Measurements from ENCODE around the gene ZNF555. TPM values are rescaled to one million over a fixed set of nuclear protein-coding genes. Genes with fewer than 3 reads are reported as not detected.
"Not testable (repeated sequence)": the region's sequence is repeated elsewhere in the genome, so short reads cannot be mapped to it uniquely, and the experiment has no call there.

The ZNF555 gene
- total RNA-seq, 1 donor from 2014 or later, result 7.7 TPM

- DNase-seq, result no peak
- H3K27me3 ChIP-seq (ENCODE audit: low read depth), result no peaks in the 10 kb centered on the region
- H3K27ac ChIP-seq, result no peak overlapping the region
- no peak for ATAC-seq
- no peak overlapping the region for H3K4me3 ChIP-seq
- intact Hi-C loops (cut with DNase I), result no loop called here
- TF ChIP-seq CTCF (IDR thresholded peaks at IDR 0.05), result no peak
- H3K9me3 ChIP-seq, result no peaks in the 10 kb centered on the region
- peaks cover 16% of the 10 kb centered on the region for H3K4me1 ChIP-seq
- H3K36me3 ChIP-seq, result peaks cover 8% of the 10 kb centered on the region
These were observed 24.6 kb upstream of the ZNF555 start for GRCh38 chr19:2816641-2817040.

- ATAC-seq; H3K27me3 ChIP-seq (ENCODE audit: low read depth); H3K36me3 ChIP-seq; intact Hi-C loops (cut with DNase I); H3K9me3 ChIP-seq; H3K4me3 ChIP-seq; H3K27ac ChIP-seq: not testable (repeated sequence)
- peak; percentile 46 for DNase-seq
- H3K4me1 ChIP-seq, result peaks cover 16% of the 10 kb centered on the region
These were observed 23.9 kb upstream of the ZNF555 start for GRCh38 chr19:2817237-2817829.

- peak; percentile 98 for TF ChIP-seq CTCF (IDR thresholded peaks at IDR 0.05)
- Histone ChIP-seq H3K4me1 (peaks cover 16% of the 10 kb centered on the region), H3K4me3 (peak within 1 kb of the TSS; percentile 91), H3K27me3 (ENCODE audit: low read depth) (no peaks in the 10 kb centered on the region), H3K27ac (peak within 1 kb of the TSS; percentile 76), H3K36me3 (no peaks in the 10 kb centered on the region), H3K9me3 (no peaks in the 10 kb centered on the region)
- ATAC-seq (peak; percentile 98 to 99), DNase-seq (peak; percentile 99)
- intact Hi-C loops (cut with DNase I), result no loop called here
These were observed 21.6 kb upstream of the ZNF555 start, which contains the start of gene ZNF554 for GRCh38 chr19:2819540-2820111. ZNF554 (plus strand) TSS chr19:2819868; CDS start chr19:2820072, 204 bp downstream.

- no peaks in the 10 kb centered on the region for H3K36me3 ChIP-seq
- H3K4me3 ChIP-seq, result peak overlapping the region; percentile 91
- TF ChIP-seq CTCF (IDR thresholded peaks at IDR 0.05), result no peak
- H3K27me3 ChIP-seq (ENCODE audit: low read depth), result no peaks in the 10 kb centered on the region
- peaks cover 16% of the 10 kb centered on the region for H3K4me1 ChIP-seq
- intact Hi-C loops (cut with DNase I), result no loop called here
- no peaks in the 10 kb centered on the region for H3K9me3 ChIP-seq
- peak overlapping the region; percentile 76 for H3K27ac ChIP-seq
- ATAC-seq, result peak; percentile 7
- peak; percentile 50 for DNase-seq
These were observed 21.1 kb upstream of the ZNF555 start for GRCh38 chr19:2820112-2820702.

- Histone ChIP-seq H3K27me3 (ENCODE audit: low read depth) (no peaks in the 10 kb centered on the region), H3K4me3 (no peak overlapping the region), H3K27ac (no peak overlapping the region), H3K9me3 (no peaks in the 10 kb centered on the region), H3K4me1 (peaks cover 16% of the 10 kb centered on the region), H3K36me3 (peaks cover 12% of the 10 kb centered on the region)
- ATAC-seq (no peak), DNase-seq (no peak)
- intact Hi-C loops (cut with DNase I), result no loop called here
- TF ChIP-seq CTCF (IDR thresholded peaks at IDR 0.05), result no peak
These were observed 18.4 kb upstream of the ZNF555 start for GRCh38 chr19:2822846-2823245.

- H3K4me1 ChIP-seq, result peaks cover 16% of the 10 kb centered on the region
- no peak for TF ChIP-seq CTCF (IDR thresholded peaks at IDR 0.05)
- ATAC-seq (no peak), DNase-seq (no peak)
- H3K9me3 ChIP-seq, result no peaks in the 10 kb centered on the region
- H3K27ac ChIP-seq, result no peak overlapping the region
- intact Hi-C loops (cut with DNase I), result no loop called here
- H3K4me3 ChIP-seq, result no peak overlapping the region
- H3K27me3 ChIP-seq (ENCODE audit: low read depth), result no peaks in the 10 kb centered on the region
- peaks cover 20% of the 10 kb centered on the region for H3K36me3 ChIP-seq
These were observed 17.6 kb upstream of the ZNF555 start for GRCh38 chr19:2823646-2824045.

Measured in lower lobe of right lung (tissue), 2 donors.